Measurements from ENCODE around the gene MORC2. TPM values are rescaled to one million over a fixed set of nuclear protein-coding genes. Genes with fewer than 3 reads are reported as not detected.

MORC2 gene
- total RNA-seq, result 20.5 and 21.9 TPM in 2 replicates

DNA sequence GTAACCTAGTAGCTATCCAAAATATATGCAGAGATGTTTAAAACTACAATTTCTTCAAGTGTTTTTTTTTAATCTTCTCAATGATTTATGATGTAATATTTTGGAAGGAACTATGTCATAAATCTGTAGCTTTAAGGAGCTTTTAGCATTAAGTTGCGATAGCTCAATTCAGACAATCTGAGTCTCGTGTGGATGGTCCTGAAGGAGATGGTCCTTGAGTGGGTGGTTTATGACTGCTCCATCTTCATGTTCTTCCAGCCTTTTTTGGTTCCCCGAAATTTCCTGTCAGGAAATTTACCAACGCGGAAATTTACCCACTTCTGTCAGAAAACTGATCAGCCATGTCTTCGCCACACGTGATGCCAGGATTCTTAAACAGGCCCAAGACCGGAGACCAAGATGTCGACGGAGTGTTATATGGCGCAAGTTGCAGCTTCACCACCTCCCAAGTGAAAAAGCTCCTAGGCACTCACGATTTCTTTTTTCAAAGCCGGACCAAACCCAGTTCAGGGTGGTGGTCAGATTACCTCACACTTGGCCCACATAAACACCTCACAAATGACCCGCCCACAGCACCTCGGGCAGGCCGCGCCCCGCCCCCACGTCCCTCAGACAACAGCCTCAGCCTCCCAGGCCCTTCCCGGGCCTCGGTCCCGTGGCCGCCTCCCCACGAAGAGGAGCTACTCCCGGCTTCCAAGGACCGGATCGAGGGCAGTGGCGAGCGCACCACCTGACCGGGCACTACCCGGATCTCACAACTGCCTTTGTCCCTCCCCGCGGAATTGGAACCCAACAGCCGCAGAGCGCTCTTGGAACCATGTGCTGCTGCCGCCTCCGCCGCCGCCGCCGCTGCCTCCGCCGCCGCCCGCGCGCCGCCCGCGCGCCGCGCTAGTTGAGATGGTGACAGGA is at the start of gene MORC2:
Gene MORC2, minus strand, starts transcription at position 760 of the 909 bp plus-strand sequence. CDS start 885 bp downstream, outside the sequence.

DNA sequence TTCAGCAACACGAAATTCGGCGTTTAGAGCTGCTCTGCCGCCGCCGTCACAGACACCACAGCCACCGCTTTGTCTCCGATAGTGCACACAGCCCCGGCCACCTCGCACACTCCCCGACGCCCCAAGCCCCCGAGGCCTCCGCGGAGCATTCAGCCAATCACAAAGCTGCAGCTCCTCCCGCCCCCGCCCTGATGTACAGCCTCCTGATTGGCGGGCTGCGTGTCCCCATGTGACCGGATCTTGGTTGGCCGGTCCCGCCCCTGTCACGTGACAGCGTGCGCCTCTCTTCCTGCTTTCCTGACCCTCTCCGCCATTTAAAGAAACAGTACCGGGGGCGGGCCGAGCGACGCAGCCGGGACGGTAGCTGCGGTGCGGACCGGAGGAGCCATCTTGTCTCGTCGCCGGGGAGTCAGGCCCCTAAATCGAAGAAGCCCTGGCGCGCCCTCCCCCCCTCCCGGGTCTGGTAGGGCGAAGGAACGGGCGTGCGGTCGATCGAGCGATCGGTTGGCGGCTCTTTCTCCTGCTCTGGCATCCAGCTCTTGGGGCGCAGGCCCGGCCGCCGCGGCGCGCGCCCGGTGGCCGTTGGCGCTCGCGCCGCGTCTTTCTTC is 454 bp upstream of the MORC2 start, which contains the start of gene TUG1:
Gene TUG1, plus strand, starts transcription at position 342 of the 608 bp plus-strand sequence.

Small RNAs within 50 kb of the gene (small RNA-seq; reads per million reads assigned to genes)
- not detected for gene RF01892 (ENCODE audit: low replicate concordance)

Other genes starting within 250 kb of the MORC2 start
- gene TUG1, start 491 bp upstream of the MORC2 start, total RNA-seq, result 57.8 and 76.6 TPM in 2 replicates
- 29.5 and 257 TPM in 2 replicates for gene SMTN, start 112.5 kb upstream of the MORC2 start, total RNA-seq
- 116 and 256 TPM in 2 replicates for gene SELENOM, start 138.8 kb upstream of the MORC2 start, total RNA-seq
- gene INPP5J, start 154.2 kb upstream of the MORC2 start, total RNA-seq, result 0.14 and 0.66 TPM in 2 replicates
- 0.22 TPM in 1 of 2 replicates, not detected in the other for gene PLA2G3, start 171.7 kb upstream of the MORC2 start, total RNA-seq
- gene RNF185, start 191.4 kb upstream of the MORC2 start, total RNA-seq, result 36.9 and 41.8 TPM in 2 replicates
- gene LIMK2, start 243.5 kb upstream of the MORC2 start, total RNA-seq, result 36.2 and 37.0 TPM in 2 replicates

All from placental pericyte (primary cell).